HFF-Myc (cell line): ENCODE measurements around the gene GNAO1.

ENCODE experiments used
- DNase-seq: peaks from one replicate; pipeline ENCODE4 v3.0.0-alpha.2; 2011; ENCODE audit warnings: low read depth; ENCODE audit errors: extremely low read depth
- H3K4me3 ChIP-seq: replicated peaks from 2 replicates; pipeline ENCODE4 v1.5.1; 2011; ENCODE audit warnings: low read depth, mild to moderate bottlenecking, control low read depth, low read length
- CTCF ChIP-seq: IDR thresholded peaks from 2 replicates; pipeline ENCODE4 v1.5.1; 2012; ENCODE audit warnings: mild to moderate bottlenecking, low read depth, low read length, control low read depth; ENCODE audit errors: missing control alignments

GNAO1 gene

GRCh38 chr16:56347166-56347565 lies 155.9 kb downstream of the GNAO1 start:
- DNase-seq: no peak
- no peak overlapping the region for H3K4me3 ChIP-seq
- no peak for TF ChIP-seq CTCF

DNA sequence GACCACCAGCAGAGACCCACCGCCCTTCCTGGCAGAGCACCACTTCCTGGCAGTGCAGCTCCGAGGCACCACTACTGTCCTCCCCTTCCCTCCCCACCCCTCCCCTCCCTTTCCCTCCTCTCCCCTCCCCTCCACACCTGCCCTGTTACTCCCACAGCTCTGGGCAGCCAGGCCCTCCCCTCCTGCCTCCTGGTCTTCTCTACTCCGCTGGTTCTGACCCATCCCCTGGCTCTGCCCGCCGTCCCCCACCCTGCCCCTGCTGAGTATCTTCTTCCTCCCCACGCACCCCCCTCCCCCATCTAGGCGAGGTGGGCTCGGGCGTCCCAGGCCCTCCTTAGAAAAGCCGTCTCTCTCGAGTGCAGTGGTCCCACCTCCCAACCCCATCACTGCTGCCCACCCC lies 156.4 kb downstream of the GNAO1 start:
- no peak overlapping the region for H3K4me3 ChIP-seq
- TF ChIP-seq CTCF: no peak

GRCh38 chr16:56348168-56349085 lies 157.1 kb downstream of the GNAO1 start:
- H3K4me3 ChIP-seq: no peak overlapping the region
- TF ChIP-seq CTCF: no peak
- no peak for DNase-seq

More for the DNA sequence above, 156.4 kb downstream of the GNAO1 start:
- DNase-seq: no peak

DNA sequence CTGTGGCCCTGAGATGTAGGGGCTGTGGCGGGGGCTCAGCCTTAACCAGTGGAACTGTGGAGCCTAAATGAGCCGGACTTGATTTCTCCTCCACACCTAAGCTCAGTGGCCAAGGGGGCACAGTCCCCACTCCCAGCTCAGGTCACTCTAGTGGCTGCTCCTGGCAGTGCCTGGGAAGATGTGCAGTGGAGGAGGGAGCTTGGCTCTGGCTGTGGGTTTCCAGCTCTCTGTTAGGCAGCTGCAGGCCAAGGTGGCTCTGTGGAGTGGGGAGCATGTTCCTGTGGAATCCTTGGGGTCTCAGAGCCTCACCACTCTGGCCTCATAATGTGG lies 157.8 kb downstream of the GNAO1 start:
- H3K4me3 ChIP-seq: no peak overlapping the region
- TF ChIP-seq CTCF: no peak
- no peak for DNase-seq

DNA sequence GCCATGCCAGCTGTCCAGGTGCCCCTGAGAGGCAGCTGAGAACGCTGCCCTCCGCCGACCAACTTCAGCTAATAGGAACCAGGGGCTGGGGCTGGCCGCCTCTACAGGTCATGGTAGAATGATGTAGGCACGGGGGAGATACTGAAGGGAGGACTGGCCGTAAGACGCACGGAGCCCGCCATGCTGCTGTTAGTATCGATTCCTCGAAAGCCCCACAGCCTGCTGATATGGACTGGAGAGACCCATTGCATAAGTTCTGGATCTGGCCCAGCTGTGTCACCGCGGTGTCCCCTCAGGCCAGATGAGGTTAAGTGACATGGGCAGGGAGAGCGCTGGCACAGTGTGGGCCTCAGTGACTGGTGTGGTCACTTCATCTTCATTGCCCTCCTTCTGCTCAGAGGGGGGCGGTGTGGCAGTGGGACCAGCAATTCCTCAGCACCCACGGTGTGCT lies 158.4 kb downstream of the GNAO1 start:
- no peak for TF ChIP-seq CTCF
- no peak overlapping the region for H3K4me3 ChIP-seq
- DNase-seq: no peak

- no peak for DNase-seq
- TF ChIP-seq CTCF: no peak
- H3K4me3 ChIP-seq: no peak overlapping the region
These were observed 159.5 kb downstream of the GNAO1 start for GRCh38 chr16:56350491-56351405.
